H1 (cell line): ENCODE results near the gene ERGIC2. TPM values are rescaled to one million over a fixed set of nuclear protein-coding genes. Genes with fewer than 3 reads are reported as not detected.

Experiments used
- CHD2 ChIP-seq: IDR thresholded peaks from 2 replicates; pipeline ENCODE4 v1.6.1; 2012; ENCODE audit warnings: low read length, improper control_type of control experiment
- PHF8 ChIP-seq: fragments of 200-600 bp; sonication (generic); conservative IDR thresholded peaks from 2 replicates; pipeline ENCODE4 v1.7.1; 2012; ENCODE audit warnings: low read depth, mild to moderate bottlenecking, inconsistent platforms, low read length, moderate library complexity
- RAD21 ChIP-seq, 2 experiments: IDR thresholded peaks in 1 of 2; conservative IDR thresholded peaks in 1 of 2; 2 replicates each; pipeline ENCODE4 v1.6.1; 2011; ENCODE audit warnings: low read depth in 2 of 2, low read length in 2 of 2, improper control_type of control experiment in 1 of 2, inconsistent platforms in 1 of 2, mild to moderate bottlenecking in 1 of 2, moderate library complexity in 1 of 2
- SIN3A ChIP-seq, 2 experiments: IDR thresholded peaks in 1 of 2; conservative IDR thresholded peaks in 1 of 2; 2 replicates each; pipeline ENCODE4 v1.6.1; 2011 to 2012; ENCODE audit warnings: low read length in 2 of 2, improper control_type of control experiment in 1 of 2, low read depth in 1 of 2, mild to moderate bottlenecking in 1 of 2
- SIRT6 ChIP-seq: IDR thresholded peaks from one replicate; pipeline ENCODE4 v1.7.1; 2012; ENCODE audit warnings: low read length, inconsistent platforms
- polyA plus RNA-seq, 7 experiments: library from polyadenylated mRNA; depleted of rRNA in 3 of 7; stranded (reverse) in 5 of 7; unstranded in 2 of 7; fragments of >200 nt in 5 of 7; fragments of 200-250 nt in 2 of 7; gene quantifications; 1 replicate in 5 of 7; 2 replicates in 1 of 7; 4 replicates in 1 of 7; pipeline versions ENCODE4 v1.2.1 to v1.2.3, GENCODE V29; 2011 to 2013; ENCODE audit warnings: missing spikeins in 2 of 7, mixed read lengths in 2 of 7
- total RNA-seq: library from RNA; stranded (reverse); fragmentation: NEBNext Ultra II Directional; extraction: Animal tissue kit (Norgen Biotek cat#: 25700); gene quantifications from 2 replicates; pipeline ENCODE4 v1.2.1, GENCODE V29; 2021

The ERGIC2 gene
- total and polyA plus RNA-seq, 2 of the 8 experiments (the other 6 are each of a cell fraction or from before 2014, with no cell fraction given), result 16.5 to 61.8 TPM

GRCh38 chr12:29301114-29301513 is 79.9 kb downstream of the ERGIC2 start (continued):
- TF ChIP-seq SIN3A (conservative IDR thresholded peaks at IDR 0.05 in 1 of 2, IDR thresholded peaks at IDR 0.05 in 1 of 2; ENCODE audit: low read depth in 1 of 2, low read length in 2 of 2), result no peak
- no peak for TF ChIP-seq PHF8
- no peak for TF ChIP-seq CHD2
- no peak for TF ChIP-seq SIRT6
- no peak for TF ChIP-seq RAD21 (IDR thresholded peaks at IDR 0.05 in 1 of 2, conservative IDR thresholded peaks at IDR 0.05 in 1 of 2; ENCODE audit: low read depth in 2 of 2, low read length in 2 of 2)
